OCI-M2 (cell line): ENCODE results near the gene TRIM47.
"Not testable (repeated sequence)": the region's sequence is repeated elsewhere in the genome, so short reads cannot be mapped to it uniquely, and the experiment has no call there.

Experiments used
- DNase-seq: peaks from one replicate; lab custom pipeline; 2025; ENCODE audit not compliant: unreplicated experiment; lab: John Stamatoyannopoulos, UW

The TRIM47 gene

GRCh38 chr17:75892556-75893224 is 14.3 kb upstream of the TRIM47 start:
- DNase-seq = no peak

GRCh38 chr17:75891605-75892555 is 13.5 kb upstream of the TRIM47 start:
- no peak for DNase-seq

- DNase-seq = no peak
These were observed 12.7 kb upstream of the TRIM47 start for GRCh38 chr17:75891022-75891604.

- DNase-seq = no peak
These were observed 11.1 kb upstream of the TRIM47 start for GRCh38 chr17:75889454-75889853.

DNA sequence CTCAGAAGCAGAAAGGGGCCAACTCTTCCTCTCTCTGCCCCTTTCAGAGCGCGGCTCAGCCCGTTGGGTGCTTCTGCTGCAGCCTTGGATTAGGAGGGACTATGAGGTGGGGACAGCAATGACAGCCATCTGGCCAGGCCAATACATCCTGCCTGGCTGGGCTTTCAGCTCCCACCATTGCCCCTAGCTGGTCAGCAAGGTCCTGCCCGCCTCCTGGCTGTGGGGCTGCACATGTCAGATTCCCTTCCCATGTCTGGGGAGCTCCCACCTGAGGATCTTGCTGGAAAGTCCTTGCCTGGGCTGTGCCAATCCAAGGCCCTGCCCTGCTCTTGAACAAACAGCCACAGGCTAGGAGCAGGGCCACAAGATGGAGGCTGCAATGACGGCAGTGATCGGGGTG is 10.1 kb upstream of the TRIM47 start:
- no peak for DNase-seq

DNA sequence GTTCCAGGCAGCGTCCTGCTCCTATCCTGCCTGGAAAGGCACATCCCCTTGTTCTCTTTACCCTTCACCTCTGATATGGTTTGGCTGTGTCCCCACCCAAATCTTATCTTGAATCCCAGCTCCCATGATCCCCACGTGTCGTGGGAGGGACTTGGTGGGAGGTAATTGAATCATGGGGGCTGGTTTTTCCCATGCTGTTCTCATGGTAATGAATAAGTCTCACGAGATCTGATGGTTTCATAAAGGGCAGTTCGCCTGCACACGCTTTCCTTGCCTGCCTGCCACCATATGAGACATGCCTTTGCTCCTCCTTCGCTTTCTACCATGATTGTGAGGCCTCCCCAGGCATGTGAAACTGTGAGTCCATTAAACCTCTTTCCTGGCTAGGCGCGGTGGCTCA is 7.5 kb upstream of the TRIM47 start:
- DNase-seq = not testable (repeated sequence)

DNA sequence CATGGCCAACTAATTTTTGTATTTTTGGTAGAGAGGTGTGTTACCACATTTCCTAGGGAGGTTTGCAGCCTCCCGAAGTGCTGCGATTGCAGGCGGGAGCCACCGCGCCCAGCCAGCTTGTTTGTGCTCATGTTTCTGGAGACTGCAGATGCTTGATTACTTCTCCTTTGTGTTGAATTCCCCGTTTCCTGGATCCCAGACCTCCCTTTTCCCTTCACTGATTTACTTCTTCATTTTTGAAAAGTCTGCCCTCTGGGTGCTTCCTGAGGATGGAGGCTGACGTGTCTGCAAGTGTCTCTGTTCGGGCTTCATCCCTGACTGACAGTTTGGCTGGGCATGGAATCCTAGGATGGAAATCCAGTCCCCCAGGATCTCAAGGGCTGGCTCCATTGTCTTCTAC is 7.0 kb upstream of the TRIM47 start:
- DNase-seq = no peak

DNA sequence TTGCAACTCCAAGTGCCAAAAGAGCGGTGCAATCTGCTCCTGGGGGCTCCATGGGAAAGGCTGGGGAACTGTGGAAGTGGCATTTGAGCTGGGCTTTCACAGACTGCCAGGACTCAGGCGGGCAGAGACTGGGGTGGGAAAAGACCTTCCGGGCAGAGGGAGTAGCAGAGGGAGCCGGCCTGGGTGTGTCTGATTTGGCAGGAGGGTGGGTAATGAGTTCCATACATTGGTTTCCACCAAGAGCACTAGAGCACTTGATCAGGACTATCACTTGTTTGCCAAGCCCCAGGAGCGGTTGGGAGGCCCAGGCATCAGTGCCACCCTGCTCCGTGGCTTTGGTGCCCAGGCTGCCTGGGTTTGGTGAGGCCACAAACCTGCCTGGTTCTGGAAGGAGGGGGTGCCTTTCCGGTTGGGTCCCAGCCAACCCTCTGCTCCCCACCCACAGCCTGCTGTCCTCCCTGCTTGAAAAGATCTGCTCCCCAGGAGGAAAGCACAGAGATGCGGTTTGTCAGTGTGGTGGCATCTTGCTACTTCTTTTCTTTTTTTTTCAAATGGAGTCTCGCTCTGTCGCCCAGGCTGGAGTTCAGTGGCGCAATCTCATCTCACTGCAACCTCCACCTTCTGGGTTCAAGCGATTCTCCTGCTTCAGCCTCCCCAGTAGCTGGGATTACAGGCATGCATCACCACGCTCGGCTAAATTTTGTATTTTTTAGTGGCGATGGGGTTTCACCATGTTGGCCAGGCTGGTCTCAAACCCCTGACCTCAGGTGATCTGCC is 3.5 kb upstream of the TRIM47 start:
- DNase-seq = no peak

GRCh38 chr17:75880266-75880665 is 1.9 kb upstream of the TRIM47 start:
- no peak for DNase-seq

DNA sequence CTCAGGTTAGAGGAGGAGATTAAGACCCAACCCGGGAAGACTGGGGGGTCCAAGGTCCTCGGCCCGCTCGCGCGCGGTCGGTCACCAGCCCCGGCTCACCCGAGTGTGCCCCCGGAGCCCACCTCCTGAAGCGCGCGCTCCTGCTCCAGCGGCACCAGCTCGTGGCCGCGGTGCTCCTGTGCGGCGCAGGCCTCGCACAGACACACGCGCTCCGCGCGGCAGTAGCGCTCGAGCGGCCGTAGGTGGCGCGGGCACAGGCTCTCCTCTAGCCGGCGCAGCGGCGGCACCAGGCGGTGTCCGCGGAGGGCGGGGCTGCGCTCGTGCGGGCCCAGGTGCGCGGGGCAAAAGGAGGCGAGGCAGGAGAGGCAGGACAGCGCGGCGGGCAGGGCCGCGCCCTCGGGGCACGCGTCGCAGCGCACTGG is 618 bp downstream of the TRIM47 start:
- DNase-seq = no peak

DNA sequence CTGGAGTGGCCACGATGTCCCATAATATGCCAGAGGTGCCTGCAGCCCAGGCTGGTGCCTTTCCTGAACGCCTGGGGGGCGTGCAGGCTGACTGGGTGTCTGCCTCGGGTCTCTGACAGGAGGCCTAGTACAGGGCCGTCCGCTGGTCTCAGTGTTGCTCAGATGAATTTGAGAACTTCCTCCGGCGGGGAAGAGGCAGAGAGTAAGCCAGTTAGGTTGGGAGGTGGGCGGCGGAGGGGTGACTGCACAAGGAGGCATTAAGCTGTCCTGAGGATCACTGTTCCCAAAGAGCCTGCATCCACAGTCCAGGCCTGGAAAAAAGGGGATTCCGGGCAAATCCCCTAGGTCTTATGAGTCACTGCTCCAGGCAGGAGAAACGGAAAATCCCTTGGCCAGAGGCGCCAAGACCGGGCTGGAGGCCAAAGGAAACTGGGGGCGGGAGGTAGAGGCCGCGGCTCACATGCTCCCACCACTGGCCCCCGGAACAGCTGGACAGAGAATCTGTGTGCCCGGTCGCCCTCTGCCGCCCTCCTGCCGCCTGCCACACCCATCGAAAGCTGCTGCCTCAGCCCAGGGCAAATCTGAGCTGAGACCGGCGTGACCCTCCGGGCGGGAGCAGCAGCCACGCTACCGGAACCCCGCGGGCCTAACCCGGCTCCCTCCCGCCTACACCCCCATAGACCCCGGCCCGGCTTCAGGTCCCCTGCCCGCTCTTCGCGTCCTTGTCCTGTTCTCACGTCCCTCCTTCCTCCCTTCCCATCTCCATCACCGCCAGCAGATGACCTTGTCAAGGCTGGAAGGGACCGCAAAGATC is 1.2 kb downstream of the TRIM47 start:
- DNase-seq = no peak

DNA sequence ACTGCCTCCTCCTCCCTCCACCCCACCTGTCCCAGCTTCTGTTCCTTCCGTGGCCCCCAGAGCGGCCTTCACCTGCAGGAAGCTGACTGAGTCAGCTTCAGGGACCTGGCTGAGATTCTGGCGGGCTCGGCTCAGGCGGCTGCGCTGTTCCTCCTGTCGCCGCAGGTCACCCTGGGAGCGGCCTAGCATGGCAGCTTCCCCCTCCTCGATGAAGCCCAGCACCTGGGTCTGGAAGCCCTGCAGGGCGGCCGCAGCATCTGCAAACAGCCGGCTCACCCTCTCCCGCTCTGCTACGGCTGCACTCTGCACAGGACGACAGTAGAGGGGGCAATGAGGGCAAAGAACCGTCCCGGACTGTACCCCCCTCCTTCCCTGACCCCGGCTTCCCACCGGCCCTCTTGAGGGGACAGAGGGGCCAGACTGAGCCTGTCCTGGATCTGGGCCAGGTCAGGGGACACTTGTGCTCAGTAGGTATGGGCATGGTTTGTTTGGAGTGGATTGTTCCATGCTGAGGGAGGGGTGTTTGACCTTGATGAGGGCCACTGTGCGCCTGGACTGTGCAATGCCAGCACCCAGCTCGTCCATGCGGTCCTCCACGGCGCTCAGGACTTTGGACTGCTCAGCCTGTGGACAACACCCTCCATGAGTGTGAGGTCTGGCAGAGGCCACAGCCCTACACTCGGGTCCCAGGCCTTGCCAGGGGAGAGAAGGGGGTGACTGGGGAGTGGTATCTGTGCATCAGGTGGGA is 2.0 kb downstream of the TRIM47 start:
- no peak for DNase-seq

- no peak for DNase-seq
These were observed 2.5 kb downstream of the TRIM47 start for GRCh38 chr17:75875940-75876189.

- DNase-seq = no peak
These were observed 3.0 kb downstream of the TRIM47 start for GRCh38 chr17:75875182-75875939.

DNA sequence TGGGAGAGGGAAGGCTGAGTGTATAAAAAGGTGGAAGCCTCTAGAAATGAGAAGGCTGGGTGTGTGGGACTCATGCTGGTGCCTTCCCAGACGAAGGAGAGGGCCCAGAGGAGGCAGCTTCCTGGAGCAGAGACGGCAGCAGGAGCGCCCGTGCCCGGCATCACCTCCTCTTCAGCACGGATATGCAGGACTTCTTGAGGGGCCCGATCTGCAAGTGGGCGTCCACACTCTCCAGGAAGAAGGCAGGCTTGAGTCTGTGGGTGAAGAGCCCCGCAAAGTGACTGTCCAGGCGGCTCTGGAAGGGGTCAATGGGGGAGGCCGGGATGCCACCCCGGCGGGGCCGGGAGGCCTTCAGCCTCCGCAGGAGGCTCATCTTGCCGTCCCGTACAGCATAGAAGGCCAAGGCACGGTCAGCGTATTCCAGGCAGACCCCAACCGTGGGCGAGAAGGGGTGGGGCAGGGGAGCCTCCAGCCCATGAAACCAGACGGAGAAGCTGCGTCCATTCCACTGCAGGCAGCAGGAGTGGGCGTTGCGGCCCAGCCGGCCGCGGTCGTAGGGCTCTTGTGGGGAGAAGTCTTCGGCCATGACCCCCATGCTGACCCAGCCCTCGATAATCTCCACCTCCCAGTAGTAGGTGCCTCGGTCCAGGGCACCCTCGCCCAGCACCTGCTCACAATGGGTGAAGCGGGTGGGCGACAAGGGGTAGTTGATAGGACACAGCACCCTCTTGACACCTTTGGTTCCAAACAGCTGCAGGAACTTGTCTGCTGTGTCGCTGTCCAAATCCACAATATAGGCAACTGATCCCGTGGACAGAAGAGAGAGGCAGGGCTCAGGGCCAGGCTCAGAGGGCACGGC is 3.8 kb downstream of the TRIM47 start:
- no peak for DNase-seq

DNA sequence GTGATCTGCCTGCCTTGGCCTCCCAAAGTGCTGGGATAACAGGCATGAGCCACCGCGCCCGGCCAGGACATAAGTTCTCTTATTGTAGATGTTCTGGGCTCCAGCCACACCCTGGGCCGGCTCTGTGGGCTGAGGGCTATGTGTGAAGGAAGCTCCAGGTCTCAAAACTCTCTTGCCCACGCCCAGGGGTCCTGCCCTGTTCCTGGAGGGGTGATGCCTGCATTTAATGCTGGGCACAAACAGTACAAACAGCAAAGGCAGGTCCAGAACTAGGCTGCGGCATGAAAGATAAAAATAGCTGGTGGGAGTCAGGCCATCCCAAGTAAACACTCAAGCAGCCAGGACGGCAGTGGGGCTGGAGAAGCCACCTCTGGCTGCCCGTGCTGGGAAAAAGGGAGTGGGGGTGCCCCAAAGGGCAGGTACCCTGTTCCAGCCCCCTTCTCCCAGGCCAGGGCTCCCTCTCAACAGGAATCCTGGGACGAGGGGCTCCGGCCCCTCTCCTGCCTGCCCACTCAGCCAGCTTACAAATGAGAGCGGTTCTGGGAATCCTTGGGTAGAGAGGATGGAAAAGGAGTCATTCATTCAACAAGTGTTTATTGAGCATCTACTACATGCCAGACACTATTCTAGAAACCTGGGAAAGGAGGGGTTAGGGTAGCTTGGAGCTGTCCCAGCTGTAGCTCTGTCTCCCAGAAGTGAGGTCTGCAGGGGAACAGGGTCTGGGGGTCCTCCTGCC is 4.6 kb downstream of the TRIM47 start:
- DNase-seq = no peak
